Left kidney (tissue), 8 donors: ENCODE data around the gene DCTD. TPM values are rescaled to one million over a fixed set of nuclear protein-coding genes. Genes with fewer than 3 reads are reported as not detected.
A peak's percentile ranks its signal among the peaks of the same experiment; 100 is the strongest.

Experiments used
- DNase-seq: peaks from one replicate; pipeline ENCODE4 v3.0.0-alpha.2; 2013
- long read RNA-seq, 8 donors: transcript quantifications; one replicate each; lab custom pipeline, GENCODE V29; 2026
- polyA plus RNA-seq: library from polyadenylated mRNA; unstranded; fragments of 120-200 nt; gene quantifications from one replicate; pipeline ENCODE4 v1.2.1, GENCODE V29; 2013; ENCODE audit not compliant: insufficient read length

The DCTD gene
- 119 TPM for polyA plus RNA-seq
- long read RNA-seq, donor 1, transcript DCTD-202 (6 exons, 1,972 nt) = minor isoform, 6 of 23 reads
- long read RNA-seq, donor 1, transcript DCTD-201 (6 exons, 1,931 nt) = major isoform, 15 of 23 reads
- long read RNA-seq, donor 1, partial matches to known transcripts = 0 of 23 reads
- long read RNA-seq, donor 1, other reads (novel, unspliced or antisense) = 0 of 23 reads
- long read RNA-seq, donor 2, transcript DCTD-201 (6 exons, 1,931 nt) = major isoform, 27 of 32 reads
- long read RNA-seq, donor 2, partial matches to known transcripts = 0 of 32 reads
- long read RNA-seq, donor 2, other reads (novel, unspliced or antisense) = 0 of 32 reads
- long read RNA-seq, donor 3, transcript DCTD-202 (6 exons, 1,972 nt) = minor isoform, 5 of 14 reads
- long read RNA-seq, donor 3, transcript DCTD-201 (6 exons, 1,931 nt) = major isoform, 7 of 14 reads
- long read RNA-seq, donor 3, partial matches to known transcripts = 0 of 14 reads
- long read RNA-seq, donor 3, other reads (novel, unspliced or antisense) = 0 of 14 reads
- long read RNA-seq, donor 4 = 0 reads
- long read RNA-seq, donor 5, transcript DCTD-202 (6 exons, 1,972 nt) = minor isoform, 11 of 61 reads
- long read RNA-seq, donor 5, transcript DCTD-201 (6 exons, 1,931 nt) = major isoform, 41 of 61 reads
- long read RNA-seq, donor 5, partial matches to known transcripts = 8 of 61 reads
- long read RNA-seq, donor 5, other reads (novel, unspliced or antisense) = 0 of 61 reads
- long read RNA-seq, donor 6, transcript DCTD-202 (6 exons, 1,972 nt) = minor isoform, 6 of 35 reads
- long read RNA-seq, donor 6, transcript DCTD-201 (6 exons, 1,931 nt) = major isoform, 19 of 35 reads
- long read RNA-seq, donor 6, partial matches to known transcripts = 8 of 35 reads
- long read RNA-seq, donor 6, other reads (novel, unspliced or antisense) = 0 of 35 reads
- long read RNA-seq, donor 7, transcript DCTD-202 (6 exons, 1,972 nt) = minor isoform, 9 of 47 reads
- long read RNA-seq, donor 7, transcript DCTD-201 (6 exons, 1,931 nt) = major isoform, 29 of 47 reads
- long read RNA-seq, donor 7, partial matches to known transcripts = 8 of 47 reads
- long read RNA-seq, donor 7, other reads (novel, unspliced or antisense) = 0 of 47 reads
- long read RNA-seq, donor 8, transcript DCTD-201 (6 exons, 1,931 nt) = major isoform, 16 of 37 reads
- long read RNA-seq, donor 8, partial matches to known transcripts = 17 of 37 reads
- long read RNA-seq, donor 8, other reads (novel, unspliced or antisense) = 0 of 37 reads

DNA sequence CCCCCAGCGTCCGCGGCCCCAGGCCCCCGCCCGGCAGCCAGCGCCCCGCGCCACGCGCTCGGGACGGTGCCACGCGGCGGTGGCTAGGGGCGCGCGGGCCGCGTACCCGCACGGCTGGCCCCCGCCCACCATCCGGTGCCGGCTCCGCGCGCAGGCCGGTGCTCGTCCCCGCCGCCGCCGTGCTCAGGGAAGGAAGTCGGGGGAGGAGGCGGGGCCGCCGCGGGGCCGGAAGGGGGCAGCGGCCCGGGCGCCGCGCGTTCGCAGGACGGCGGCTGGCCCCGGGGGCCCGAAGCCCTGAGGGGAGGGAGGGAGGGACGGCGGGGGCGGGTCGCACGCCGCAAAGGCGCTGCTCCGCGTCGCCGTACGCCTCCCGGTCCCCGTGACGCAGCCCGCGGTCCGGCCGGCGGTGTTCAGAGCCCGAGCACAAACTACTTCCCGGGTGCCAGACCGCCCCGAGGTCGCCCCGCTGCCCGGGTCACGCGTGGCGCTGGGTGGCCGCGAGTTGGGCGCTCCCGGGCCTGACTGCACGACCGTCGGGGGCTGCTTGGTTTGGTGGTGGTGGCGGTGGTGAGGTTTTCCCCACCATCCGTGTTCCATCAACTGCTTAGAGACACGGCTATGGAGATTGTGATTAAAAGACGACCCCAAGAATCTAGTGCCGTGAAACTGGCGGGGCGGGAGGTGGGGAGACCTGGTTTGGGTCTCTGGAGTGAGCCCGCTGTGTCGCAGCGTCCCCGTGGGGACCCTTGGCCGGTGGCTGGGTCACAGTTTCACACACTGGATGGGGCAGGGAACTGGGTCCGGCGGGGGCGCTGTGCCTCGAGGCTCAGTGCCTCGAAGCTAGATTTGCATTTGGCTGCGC lies at the start of gene DCTD:
Gene DCTD (minus strand): TSS at position 205 of the 862 bp plus-strand sequence. CDS start 1,818 bp downstream, outside the sequence.
- peak; percentile 70 for DNase-seq

DNA sequence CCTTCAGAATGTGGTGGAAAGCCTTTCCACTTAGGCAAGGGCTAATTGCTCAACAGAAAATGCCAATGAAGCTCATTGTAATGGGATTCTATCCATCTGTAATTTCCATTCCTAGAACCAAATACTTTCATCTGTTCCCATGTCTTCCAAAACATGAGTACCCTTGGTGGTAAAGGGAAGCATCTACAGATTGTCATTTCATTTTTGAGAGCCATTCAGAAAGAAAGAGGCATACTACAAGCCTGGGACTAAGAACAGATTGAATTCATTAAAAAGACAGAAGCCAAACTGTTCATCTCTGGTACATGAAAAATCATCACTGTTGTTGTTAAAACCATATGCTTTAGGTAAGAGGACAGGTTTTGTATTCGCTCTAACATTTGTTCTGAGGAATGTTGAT lies 43.6 kb upstream of the DCTD start:
- DNase-seq = no peak

DNA sequence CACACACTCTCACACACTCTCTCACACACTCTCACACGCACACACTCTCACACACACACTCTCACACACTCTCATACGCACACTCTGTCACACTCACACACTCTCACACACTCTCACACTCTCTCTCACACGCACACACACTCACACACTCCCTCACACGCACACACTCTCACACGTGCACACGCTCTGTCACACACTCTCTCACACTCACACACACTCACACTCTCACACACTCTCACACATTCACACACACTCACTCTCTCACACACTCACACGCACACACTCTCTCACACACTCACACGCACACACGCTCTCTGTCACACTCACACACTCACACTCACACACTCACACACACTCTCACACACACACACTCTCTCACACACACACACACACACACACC lies 43.0 kb upstream of the DCTD start:
- DNase-seq = no peak

DNA sequence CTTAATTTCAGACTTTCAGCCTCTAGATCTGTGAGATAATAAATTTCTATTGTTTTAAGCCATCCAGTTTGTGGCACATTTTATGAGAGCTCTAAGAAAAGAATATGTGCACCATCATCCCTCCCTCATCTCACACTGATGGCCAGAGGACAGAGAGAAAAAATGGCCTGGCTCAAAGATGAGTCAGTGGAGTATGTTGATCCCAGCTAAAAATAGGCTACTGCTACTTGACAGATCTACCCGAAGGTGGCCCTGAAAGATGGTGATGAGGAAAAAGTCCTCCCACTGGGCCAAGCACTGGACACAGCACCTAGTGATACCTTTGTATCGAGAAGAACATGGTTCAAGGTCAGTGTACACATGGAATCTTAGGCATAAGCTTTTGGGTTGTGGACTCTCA lies 38.2 kb upstream of the DCTD start:
- DNase-seq = no peak

DNA sequence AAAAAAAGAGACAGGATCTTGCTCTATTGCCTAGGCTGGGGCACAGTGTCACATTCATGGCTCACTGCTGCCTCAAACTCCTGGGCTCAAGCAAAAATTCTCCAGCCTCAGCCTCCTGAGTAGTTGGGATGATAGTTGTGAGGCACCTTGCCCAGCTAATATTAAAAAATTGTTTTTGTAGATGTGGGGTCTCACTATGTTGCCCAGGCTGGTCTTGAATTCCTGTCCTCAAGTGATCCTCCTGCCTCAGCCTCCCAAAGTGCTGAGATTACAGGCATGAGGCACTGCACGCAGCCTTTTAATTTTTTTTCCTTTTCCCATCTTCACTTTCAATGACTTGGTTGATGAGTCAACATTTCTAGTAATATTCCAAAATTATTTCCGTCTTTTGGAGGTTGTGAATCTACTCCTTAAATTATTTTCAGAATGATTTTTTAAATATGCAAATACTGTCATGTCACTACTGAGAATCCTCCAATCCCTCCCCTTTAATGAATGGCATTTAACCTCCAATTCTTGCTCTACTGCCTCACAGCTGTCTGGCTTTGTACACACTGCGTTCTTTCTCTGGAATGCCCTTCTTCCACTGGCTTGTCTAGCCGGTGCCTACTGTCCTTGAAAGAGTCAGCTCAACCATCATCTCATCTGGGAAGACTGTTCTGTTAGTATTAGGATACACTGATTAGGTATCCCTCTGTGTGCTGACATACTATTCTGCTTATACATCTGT lies 27.5 kb upstream of the DCTD start:
- no peak for DNase-seq

DNA sequence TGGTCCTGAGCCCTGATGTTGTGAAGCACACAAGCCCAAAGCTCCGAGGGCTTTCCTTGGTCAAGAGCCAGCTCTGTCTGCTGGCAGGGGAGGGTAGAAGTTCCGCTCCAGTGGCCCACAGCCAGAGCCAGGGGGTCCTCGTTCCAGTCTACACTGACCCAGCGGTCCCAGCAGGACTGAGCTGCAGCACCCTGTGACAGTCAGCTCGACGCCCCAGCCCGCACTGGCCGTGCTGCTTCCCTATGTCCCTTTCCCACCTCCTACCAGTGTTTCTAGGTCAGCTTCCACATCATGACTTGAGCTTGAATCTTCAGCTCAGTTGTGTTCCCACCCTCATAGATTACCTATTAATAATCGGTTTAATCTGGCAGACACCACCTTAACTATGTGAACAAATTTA lies 22.5 kb upstream of the DCTD start:
- no peak for DNase-seq

DNA sequence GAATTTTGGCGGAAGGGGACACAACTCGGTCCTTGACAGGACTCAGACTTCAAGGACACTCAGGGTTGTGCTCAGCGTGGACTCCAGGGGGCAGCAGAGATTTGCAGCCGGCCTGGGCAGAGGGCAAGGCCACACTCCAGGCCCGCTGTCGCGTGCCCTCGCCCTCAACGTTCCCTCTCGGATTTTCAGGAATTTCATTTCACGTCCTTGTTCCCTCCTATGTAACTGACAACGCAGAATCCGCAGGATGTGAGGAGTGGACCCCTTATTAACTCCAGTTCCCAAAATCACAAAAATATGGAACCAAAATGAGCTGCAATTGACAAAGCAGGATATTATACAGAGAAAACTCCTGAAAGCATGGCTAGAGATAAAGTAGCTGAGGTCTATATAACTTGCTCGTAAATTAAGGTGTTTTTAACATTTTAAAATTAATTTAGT lies 21.0 kb upstream of the DCTD start:
- no peak for DNase-seq

DNA sequence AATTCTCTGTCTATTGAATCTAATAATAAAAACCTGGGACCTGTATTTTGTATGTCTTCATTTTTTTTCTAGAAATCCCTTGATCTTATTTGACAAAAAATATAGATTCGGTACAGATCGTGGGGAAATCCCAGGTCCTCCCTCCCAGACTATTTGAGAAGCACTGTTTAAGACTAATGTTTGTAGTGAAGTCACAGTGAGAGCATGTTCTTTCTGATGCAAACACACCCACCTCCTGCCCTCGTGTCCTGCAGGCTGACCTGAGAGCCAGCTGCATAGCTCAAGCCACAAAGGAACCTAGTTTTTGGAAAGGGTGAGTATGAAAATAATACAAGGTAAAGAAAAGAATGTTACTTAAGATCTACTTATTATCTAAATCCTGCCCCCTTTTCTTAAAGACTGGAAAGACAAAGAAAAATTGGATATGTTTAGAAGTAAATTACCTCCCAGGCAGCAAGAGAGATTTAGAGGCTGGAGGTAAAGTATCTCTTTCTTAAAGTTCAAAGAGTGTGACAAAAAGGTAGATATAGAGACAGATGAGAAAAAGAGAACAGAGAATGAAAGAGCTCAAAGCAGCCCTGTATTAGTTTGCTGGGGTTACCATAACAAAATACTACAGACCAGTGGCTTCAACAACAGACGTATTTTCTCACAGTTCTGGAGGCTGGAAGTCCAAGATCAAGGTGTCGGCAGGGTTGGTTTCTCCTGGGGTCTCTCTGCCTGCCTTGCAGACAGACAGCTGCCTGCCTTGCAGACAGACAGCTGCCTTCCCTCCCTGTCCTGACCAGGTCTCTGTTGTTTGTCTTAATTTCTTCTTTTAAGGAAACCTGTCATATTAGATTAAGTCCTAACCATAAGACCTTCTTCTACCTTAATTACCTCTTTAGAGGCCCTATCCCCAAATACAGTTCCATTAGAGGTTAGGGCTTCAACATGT lies 20.4 kb upstream of the DCTD start:
- DNase-seq = no peak

DNA sequence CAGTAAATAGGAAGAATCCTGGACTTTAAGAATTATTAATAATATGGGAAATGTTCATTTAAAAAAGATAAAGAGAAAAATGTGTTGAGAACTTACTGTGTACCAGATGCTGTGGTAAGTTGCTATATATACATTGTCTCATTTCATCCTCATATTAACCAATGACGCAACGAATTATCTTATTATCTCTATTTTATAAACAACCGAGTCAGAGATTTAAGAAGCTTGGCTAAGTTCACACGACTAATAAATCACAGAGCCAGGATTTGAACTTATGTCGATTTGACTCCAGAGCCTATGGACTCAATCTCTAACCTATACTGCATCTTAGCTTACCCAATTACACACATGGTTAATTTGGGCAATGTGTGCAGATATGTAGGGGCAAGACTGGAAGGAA lies 15.5 kb upstream of the DCTD start:
- no peak for DNase-seq

DNA sequence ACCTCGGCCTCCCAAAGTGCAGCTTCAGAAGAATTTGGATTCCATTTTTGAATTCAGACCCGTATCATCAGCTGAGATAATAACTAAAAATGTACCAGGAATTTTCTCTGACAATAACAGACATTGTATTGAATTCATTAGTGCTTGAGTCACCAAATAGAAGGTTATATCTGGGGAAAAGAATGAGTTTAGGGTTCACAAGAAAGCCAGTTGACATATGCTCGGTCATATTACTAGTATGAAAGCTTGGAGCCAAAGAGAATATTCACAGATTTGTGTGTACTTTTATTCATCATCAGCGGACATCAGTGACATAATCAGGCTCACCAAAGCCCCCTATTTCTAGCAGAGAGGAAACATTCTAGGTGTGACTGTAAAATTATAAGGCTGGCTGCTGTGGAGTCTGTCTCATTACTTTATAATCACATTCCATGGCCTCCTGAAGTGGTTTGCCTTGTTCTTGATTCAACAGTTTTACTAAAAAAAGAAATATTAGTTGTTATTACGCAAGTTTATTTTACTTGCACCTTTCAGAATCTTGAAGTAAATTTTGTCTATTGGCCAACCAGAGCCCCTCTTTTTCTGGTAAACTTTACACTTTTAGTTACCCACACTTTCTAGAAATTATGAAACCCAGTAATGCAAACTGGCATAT lies 14.6 kb upstream of the DCTD start:
- no peak for DNase-seq

DNA sequence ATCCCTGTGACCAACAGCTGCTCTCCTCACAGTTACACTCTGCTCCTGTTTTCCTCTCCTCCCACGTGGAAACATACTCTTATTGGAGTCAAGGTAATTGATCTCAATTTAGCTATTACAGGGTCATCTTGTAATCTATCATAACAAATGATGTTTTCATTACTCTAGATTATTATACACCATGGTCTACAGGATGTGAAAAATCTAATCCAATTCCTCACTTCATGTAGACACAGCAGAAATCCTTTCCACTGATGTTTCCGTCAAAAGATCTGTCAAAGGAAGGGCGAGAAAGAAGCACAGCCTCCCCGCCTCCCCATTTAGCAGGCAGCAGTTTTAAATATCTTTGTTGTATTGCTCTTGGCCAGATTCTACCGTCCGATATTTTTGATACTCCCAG lies 13.7 kb upstream of the DCTD start:
- DNase-seq = no peak

DNA sequence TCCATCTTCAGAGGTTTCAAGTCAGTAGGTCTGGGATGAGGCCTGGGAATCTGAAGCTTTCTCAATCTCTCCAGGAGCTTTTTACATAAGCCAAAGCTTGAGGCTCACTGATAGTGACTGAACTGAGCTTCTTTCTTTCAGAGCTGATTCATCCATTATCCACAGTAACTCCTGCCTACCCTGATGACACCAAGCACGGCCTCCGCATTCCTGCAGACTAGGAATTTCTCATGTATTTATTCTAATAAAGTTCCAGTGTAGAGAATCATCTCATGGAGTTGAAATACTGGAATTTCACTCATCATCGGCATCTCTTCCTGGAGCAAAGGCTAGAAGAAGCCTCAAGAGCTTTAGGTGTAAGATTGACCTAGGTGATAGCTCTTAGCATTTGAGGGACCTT lies 12.1 kb upstream of the DCTD start:
- no peak for DNase-seq

DNA sequence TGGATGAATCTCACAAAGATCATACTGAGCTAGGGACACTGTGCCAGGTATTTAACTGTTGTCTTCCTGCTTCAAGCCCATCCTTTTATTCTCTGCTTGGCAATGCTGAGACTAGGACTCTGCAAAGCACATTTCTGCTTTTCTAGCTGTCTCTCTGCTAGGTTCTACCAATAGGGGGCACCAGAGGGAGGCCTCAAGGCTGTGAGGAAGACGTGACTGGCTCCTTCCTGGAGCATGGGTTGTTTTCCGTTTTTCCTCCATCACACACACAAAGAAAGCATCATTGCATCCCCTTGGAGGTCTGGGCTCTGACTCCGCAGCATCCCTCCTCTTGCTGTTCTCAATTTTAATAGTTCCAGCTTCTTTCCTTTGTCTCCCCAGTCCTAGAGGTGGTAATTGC lies 10.9 kb upstream of the DCTD start:
- no peak for DNase-seq

DNA sequence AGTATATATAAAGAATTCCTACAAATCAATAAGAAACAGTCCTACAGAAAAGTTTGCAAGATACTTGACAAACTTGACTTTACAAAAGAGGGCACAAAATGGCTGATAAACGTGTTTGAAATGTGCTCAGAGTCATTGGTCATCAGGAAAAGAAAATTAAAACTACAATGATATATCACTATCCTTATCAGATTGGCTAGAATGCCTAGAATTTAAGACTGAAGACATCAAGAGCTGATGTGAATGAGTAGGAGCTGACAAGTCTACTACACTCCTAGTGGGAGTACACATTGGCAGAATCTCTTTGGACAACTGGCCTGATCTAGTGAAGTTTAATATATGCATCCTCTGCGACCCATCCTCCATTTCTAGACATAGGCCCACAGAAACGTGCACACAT lies 10.3 kb upstream of the DCTD start:
- no peak for DNase-seq

DNA sequence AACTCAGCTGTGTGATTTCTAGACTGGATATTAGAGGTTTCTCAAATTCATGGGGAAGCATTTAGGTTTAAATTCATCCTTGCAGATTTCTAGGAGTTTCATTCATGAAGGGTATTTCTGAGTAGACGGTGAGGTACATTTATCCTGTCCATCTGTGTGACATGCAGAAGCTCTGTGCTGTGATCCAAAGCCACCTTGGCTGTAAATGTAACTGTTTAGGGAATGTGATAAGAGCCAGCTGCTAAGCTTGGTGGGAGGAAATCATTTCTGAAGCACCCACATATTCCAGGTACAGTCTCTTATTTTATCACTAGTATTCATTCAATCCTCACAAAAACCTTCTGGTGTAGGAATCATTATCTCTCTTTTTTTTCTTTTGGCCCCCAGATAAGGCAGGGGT lies 8.7 kb upstream of the DCTD start:
- no peak for DNase-seq

DNA sequence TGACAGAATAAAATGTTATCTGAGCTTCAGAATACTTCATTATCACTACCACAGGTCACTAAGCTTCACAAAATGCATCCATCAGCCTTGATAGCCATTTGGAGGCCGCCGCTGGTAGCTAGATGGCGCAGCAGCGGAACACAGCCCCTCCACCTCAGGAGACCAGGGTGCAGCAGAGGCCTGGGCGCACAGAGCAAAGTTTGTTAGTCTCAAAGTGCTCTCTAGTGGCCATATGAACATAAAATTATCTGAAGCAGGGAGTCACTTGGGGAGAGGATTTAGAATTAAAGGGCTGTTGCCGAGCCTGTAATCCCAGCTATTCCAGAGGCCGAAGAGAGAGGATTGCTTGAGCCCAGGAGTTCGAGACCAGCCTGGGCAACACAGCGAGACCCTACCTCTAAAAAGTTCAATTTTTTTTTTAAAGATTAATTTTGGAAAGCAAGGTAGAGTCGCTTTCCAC lies 8.1 kb upstream of the DCTD start:
- DNase-seq = peak; percentile 79

DNA sequence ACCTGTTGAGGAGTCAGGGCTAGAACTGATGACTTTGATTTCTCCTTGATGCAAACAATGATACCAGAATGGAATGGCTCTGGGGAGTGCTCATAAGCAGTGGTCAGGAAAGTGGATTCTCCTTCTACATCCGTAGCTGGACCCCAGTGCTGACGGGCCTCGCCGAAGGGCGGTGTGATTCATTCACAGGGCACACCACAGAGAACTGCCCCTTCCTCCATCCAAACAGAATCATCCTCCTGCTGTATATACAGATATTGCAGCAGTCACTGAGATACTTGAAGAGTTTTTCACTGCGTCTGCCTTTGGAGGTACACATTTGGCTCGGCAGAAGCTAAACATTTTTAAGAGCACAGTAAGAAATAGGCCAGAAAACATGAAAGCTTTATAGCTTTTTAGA lies 7.3 kb upstream of the DCTD start:
- no peak for DNase-seq

DNA sequence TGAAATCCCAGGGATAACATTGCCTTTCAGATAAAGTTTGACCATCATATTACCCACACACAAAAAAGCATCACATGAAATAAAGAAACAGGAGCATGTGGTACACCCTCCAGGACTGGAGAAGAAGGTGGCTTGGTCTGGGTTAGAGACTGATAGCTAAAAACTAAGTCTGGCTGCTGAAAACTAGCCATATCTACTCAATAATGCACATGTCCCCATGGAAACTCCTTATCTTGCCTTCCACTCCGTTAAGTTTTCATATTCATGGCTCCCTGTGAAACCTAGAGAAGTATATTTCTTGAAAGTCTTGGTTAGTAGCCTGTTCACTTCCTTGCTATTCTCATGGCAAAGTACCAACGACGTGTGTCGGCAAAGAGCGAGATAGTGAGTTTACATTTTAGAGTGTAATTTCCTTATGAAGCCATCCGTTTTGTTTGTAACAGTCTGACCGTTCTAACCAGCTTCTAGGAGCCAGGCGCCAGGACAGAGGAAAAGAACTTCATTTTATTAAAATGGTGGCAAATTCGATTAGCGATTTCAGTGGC lies 6.7 kb upstream of the DCTD start:
- no peak for DNase-seq

DNA sequence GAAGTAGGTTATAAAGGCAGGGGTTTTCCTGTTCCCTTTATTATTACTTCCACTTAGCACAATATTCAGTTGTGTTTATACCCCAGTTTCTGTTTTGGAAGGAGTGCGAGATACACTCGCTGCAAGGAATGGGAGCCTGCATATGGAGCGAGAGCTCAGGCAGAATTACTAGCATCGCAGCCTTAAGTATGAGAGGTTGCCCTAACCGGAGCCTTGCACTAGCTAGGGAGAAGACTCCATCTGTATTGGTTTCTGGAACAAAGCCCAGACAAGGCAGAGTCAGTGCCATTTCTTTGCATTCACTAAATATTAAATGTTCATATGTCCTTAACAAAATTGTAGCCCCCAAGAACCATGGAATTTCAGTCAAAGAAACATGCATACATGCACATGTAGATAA lies 6.2 kb upstream of the DCTD start:
- no peak for DNase-seq
